Measurements from ENCODE around the gene HBZ.
"Not testable (repeated sequence)": the region's sequence is repeated elsewhere in the genome, so short reads cannot be mapped to it uniquely, and the experiment has no call there.

Gene HBZ

GRCh38 chr16:165539-166374 lies 13.3 kb downstream of the HBZ start, which contains the start of gene HBM:
TSS of gene HBM (plus strand) at chr16:165978. CDS start at chr16:165998, 20 bp downstream.
- DNase-seq = peak in 1 of 2 experiments; percentile 39

GRCh38 chr16:166375-167121 lies 14.1 kb downstream of the HBZ start:
- DNase-seq = no peak

GRCh38 chr16:167122-167690 lies 14.8 kb downstream of the HBZ start:
- DNase-seq = no peak

- DNase-seq = no peak
Observed at GRCh38 chr16:168424-168823, 16.0 kb downstream of the HBZ start.

- no peak for DNase-seq
Observed at GRCh38 chr16:169014-169413, 16.6 kb downstream of the HBZ start.

- not testable (repeated sequence) for DNase-seq
Observed at GRCh38 chr16:170088-170507, 17.7 kb downstream of the HBZ start.

- DNase-seq = no peak
Observed at GRCh38 chr16:170788-171187, 18.3 kb downstream of the HBZ start.

GRCh38 chr16:172374-172941 lies 20.0 kb downstream of the HBZ start, which contains the start of gene HBA2:
TSS of gene HBA2 (plus strand) at chr16:172876. CDS start at chr16:172913, 37 bp downstream.
- not testable (repeated sequence) for DNase-seq

- DNase-seq = not testable (repeated sequence)
Observed at GRCh38 chr16:173211-173854, 20.9 kb downstream of the HBZ start.

GRCh38 chr16:173928-174769 lies 21.7 kb downstream of the HBZ start:
- peak in 1 of 2 experiments; percentile 19 for DNase-seq

GRCh38 chr16:175011-175949 lies 22.8 kb downstream of the HBZ start:
- DNase-seq = no peak

- not testable (repeated sequence) for DNase-seq
Observed at GRCh38 chr16:176006-176405, 23.6 kb downstream of the HBZ start.

- DNase-seq = not testable (repeated sequence)
Observed at GRCh38 chr16:176477-177382, 24.3 kb downstream of the HBZ start, which contains the start of gene HBA1. TSS of gene HBA1 (plus strand) at chr16:176680. CDS start at chr16:176717, 37 bp downstream.

GRCh38 chr16:177394-177822 lies 25.0 kb downstream of the HBZ start:
- DNase-seq = peak in 1 of 2 experiments; percentile 43

GRCh38 chr16:177981-178667 lies 25.7 kb downstream of the HBZ start:
- no peak for DNase-seq

GRCh38 chr16:178668-179015 lies 26.2 kb downstream of the HBZ start:
- DNase-seq = no peak

GRCh38 chr16:179211-180092 lies 27.0 kb downstream of the HBZ start:
- no peak for DNase-seq
